ENCODE measurements around the gene SLFN11. TPM values are rescaled to one million over a fixed set of nuclear protein-coding genes. Genes with fewer than 3 reads are reported as not detected.

SLFN11 gene
- total and polyA plus RNA-seq, 12 donors: 4.3 to 25.7 (median 17.1) TPM

DNA sequence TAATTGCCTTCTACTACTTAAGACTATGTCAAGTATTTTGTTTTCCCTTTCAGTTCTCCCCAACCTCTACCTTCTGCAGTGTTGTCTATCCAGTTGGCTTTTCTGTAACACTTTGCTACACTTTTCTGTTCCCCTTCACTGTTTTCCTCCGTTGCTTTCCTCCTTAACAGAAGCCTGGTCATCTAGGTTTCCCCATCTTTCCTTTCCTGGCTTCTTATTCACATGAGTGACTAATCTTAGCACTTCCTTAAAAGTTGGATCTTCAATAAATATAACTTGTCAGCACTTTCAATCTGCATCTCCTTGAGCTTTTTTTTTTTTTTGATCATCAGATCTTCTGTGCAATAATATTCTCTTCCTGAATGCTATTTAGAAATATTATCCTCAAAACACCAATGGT is 2.8 kb upstream of the SLFN11 start:
- ATAC-seq (no peak), DNase-seq (no peak)
- H3K4me3 ChIP-seq: peak overlapping the region in 4 of 10 donors; percentile 2 to 63 (median 26)
- H3K27me3 ChIP-seq: peaks cover 0 to 17% (median 0%) of the 10 kb centered on the region in 7 donors
- 11 to 18% methylated on average over 1 of the region's 1 CpG for WGBS, 2 donors
- intact Hi-C loops (cut with DNase I): loop anchor here in 5 of 10 donors (5.0 to 10.0 kb wide), 5 partner anchors 56 to 159 kb away; partner anchors contain the start of genes SLFN12 (in 3 of the 5) and SLFN12L (in 2 of the 5)
- no peaks in the 10 kb centered on the region for H3K36me3 ChIP-seq
- peaks cover 0 to 12% (median 0%) of the 10 kb centered on the region in 11 donors for H3K9me3 ChIP-seq
- H3K27ac ChIP-seq: peak overlapping the region in 9 of 10 donors; percentile 28 to 99 (median 75)
- peaks cover 0 to 52% (median 15%) of the 10 kb centered on the region in 9 donors for H3K4me1 ChIP-seq
- no peak for TF ChIP-seq CTCF (IDR thresholded peaks at IDR 0.05)

DNA sequence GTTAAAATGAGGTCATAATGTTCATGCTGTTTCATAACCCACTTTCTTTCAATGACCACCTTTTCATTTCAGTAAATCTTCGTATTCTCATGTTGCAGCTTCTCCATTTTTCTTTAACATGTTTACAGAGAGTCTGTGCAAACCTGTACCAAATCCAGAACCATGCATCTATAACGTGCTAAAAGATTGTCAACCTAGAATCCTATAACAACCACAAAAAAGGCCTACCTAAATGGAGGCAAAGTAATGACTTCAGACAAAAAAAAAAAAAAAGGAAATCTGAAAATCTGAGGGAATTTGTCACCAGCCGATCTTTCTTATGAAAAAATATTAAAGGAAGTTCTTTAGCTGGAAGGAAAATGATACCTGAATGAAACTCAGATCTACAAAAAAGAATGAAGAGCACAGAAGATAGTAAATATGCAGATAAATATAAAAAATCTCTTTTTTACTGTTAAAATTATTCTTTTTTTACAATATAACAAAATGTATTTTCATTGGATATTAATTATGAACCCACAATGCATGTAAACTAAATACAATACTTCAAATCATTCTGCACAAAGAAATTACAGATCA is 1.4 kb upstream of the SLFN11 start:
- Histone ChIP-seq H3K27me3 (peaks cover 0 to 17% (median 0%) of the 10 kb centered on the region in 7 donors), H3K4me3 (peak overlapping the region; percentile 50 to 76 (median 70)), H3K9me3 (peaks cover 0 to 23% (median 12%) of the 10 kb centered on the region in 11 donors), H3K36me3 (no peaks in the 10 kb centered on the region), H3K27ac (peak overlapping the region; percentile 93 to 99 (median 97)), H3K4me1 (peaks cover 0 to 62% (median 15%) of the 10 kb centered on the region in 9 donors)
- DNase-seq (no peak), ATAC-seq (no peak)
- TF ChIP-seq CTCF (IDR thresholded peaks at IDR 0.05): no peak
- WGBS, 2 donors: 35 to 58% methylated on average over 3 of the region's 3 CpGs
- intact Hi-C loops (cut with DNase I): loop anchor here in 5 of 10 donors (2.0 to 10.0 kb wide), 7 partner anchors 57 to 160 kb away; partner anchors contain the start of genes SLFN12 (in 4 of the 5) and SLFN12L (in 2 of the 5)

- Histone ChIP-seq H3K36me3 (peaks cover 0 to 4% (median 2%) of the 10 kb centered on the region in 9 donors), H3K27me3 (peaks cover 0 to 17% (median 0%) of the 10 kb centered on the region in 7 donors), H3K9me3 (peaks cover 0 to 21% (median 12%) of the 10 kb centered on the region in 11 donors), H3K4me3 (peak overlapping the region; percentile 50 to 76 (median 70)), H3K27ac (peak overlapping the region; percentile 93 to 99 (median 97)), H3K4me1 (peaks cover 0 to 65% (median 15%) of the 10 kb centered on the region in 9 donors)
- TF ChIP-seq CTCF (IDR thresholded peaks at IDR 0.05): no peak
- intact Hi-C loops (cut with DNase I): loop anchor here in 4 of 10 donors (2.0 to 10.0 kb wide), 6 partner anchors 59 to 161 kb away; partner anchors contain the start of genes SLFN12 (in 3 of the 4) and SLFN12L (in 2 of the 4)
- WGBS, 2 donors: 2 to 3% methylated on average over 47 of the region's 47 CpGs
- ATAC-seq: peak; percentile 65 to 87 (median 78)
- DNase-seq: peak; percentile 46 to 69
Observed at GRCh38 chr17:35373984-35374765, 754 bp upstream of the SLFN11 start.

Measured in heart right ventricle (tissue), 16 donors.